ENCODE results near the gene SEPTIN11. TPM values are rescaled to one million over a fixed set of nuclear protein-coding genes. Genes with fewer than 3 reads are reported as not detected.

SEPTIN11 gene
- total and polyA plus RNA-seq, 2 of the 4 experiments (the other 2 are of a cell fraction) = 267 to 573 TPM

- Histone ChIP-seq H3K27me3 (ENCODE audit: control insufficient read depth, insufficient read depth, low read length) (no peaks in the 10 kb centered on the region), H3K27ac (ENCODE audit: insufficient read depth, low read length) (0 out of 2 replicates have a peak overlapping the region, but pooled peaks have one; percentile 10), H3K9me3 (ENCODE audit: control insufficient read depth, insufficient read depth, low read length) (no peaks in the 10 kb centered on the region), H2BK15ac (ENCODE audit: low read depth, low read length) (no peak overlapping the region; the same call in 2 of the 3 replicates), H3K4me3 (ENCODE audit: insufficient read depth, low read depth, low read length) (peak overlapping the region; percentile 22), H4K91ac (ENCODE audit: insufficient read depth, low read depth, low read length) (no peak overlapping the region), H4K5ac (ENCODE audit: low read depth, low read length) (no peak overlapping the region), H4K8ac (ENCODE audit: low read depth in 2 of 2, low read length in 2 of 2) (peak overlapping the region in 1 of 2 experiments; percentile 56; a peak in 1 of 4 replicates), H3K79me1 (ENCODE audit: low read depth in 1 of 2, low read length in 2 of 2) (peaks cover 5 to 50% of the 10 kb centered on the region in 2 experiments; a peak in 3 of 4 replicates), H2BK120ac (ENCODE audit: low read depth, low read length) (0 out of 2 replicates have a peak overlapping the region, but pooled peaks have one; percentile 20), H3K4me2 (ENCODE audit: low read depth, low read length) (peak overlapping the region; percentile 92), H3K14ac (replicated peaks; ENCODE audit: low read depth, low read length) (peak overlapping the region; percentile 79), H3K4ac (ENCODE audit: low read depth, low read length) (peak overlapping the region; percentile 67; the same call in 1 of the 2 replicates), H3K23ac (ENCODE audit: low read depth, low read length) (peak overlapping the region; percentile 71; the same call in 1 of the 2 replicates), H3K4me1 (ENCODE audit: control insufficient read depth, insufficient read depth, low read length) (peaks cover 2% of the 10 kb centered on the region), H3K9me1 (ENCODE audit: insufficient read depth, low read length) (peaks cover 3% of the 10 kb centered on the region; the same call in 1 of the 2 replicates), H3K9ac (ENCODE audit: low read depth, low read length) (peak overlapping the region; percentile 27; the same call in 1 of the 2 replicates), H2AK5ac (ENCODE audit: low read depth, low read length) (peak overlapping the region; percentile 89; the same call in 1 of the 2 replicates), H2BK5ac (ENCODE audit: low read depth, low read length, poor library complexity, severe bottlenecking) (peak overlapping the region; percentile 6), H2AFZ (replicated peaks; ENCODE audit: low read length, poor library complexity) (no peak overlapping the region), H2AK9ac (replicated peaks; ENCODE audit: low read depth, low read length, poor library complexity) (no peak overlapping the region), H3K36me3 (ENCODE audit: control insufficient read depth, insufficient read depth, low read length) (no peaks in the 10 kb centered on the region; the same call in 1 of the 2 replicates), H2BK20ac (ENCODE audit: low read depth, low read length) (no peak overlapping the region), H3K56ac (ENCODE audit: extremely low read depth, insufficient read depth, low read length) (no peak overlapping the region), H4K20me1 (ENCODE audit: insufficient read depth, low read length) (peaks cover 24% of the 10 kb centered on the region; the same call in 1 of the 2 replicates), H3K18ac (ENCODE audit: low read depth, low read length) (0 out of 2 replicates have a peak overlapping the region, but pooled peaks have one; percentile 4)
- DNase-seq (no peak), ATAC-seq (ENCODE audit: low read depth) (no peak)
- in situ Hi-C loops (cut with MboI; ENCODE audit: low sequenced_read_pairs) (loop anchor here (10.0 kb wide), 2 partner anchors 163 to 433 kb away; no protein-coding TSS in a partner anchor), intact Hi-C loops (cut with micrococcal nuclease) (loop anchor here (5.0 to 10.0 kb wide), 2 partner anchors 255 to 323 kb away; no protein-coding TSS in a partner anchor), dilution Hi-C loops (cut with HindIII; ENCODE audit: low sequenced_read_pairs, unreplicated experiment) (no loop called here)
- CTCF ChIA-PET = interaction anchor here (0.6 kb wide), 1 partner anchor 190 kb away, joined by 4 read pairs; no protein-coding TSS in a partner anchor
- POLR2A ChIA-PET (ENCODE audit: unreplicated experiment) = interaction anchor here (0.7 to 1.5 kb wide), 2 partner anchors 20 to 166 kb away, joined by 3 to 4 read pairs; no protein-coding TSS in a partner anchor
- no TSS peak for BruUV-seq (replicated peaks)
- 20% methylated on average over 1 of the region's 2 CpGs; no CpG with 5 or more reads in 1 of the 2 experiments for WGBS, 2 experiments (ENCODE audit: extremely low coverage in 2 of 2, insufficient read length in 1 of 2)
- TF ChIP-seq CHD1 (IDR thresholded peaks at IDR 0.05; ENCODE audit: low read depth, low read length) (no peak), CEBPB (IDR thresholded peaks at IDR 0.05; ENCODE audit: low read depth, low read length) (no peak), RCOR1 (IDR thresholded peaks at IDR 0.05; ENCODE audit: insufficient replicate concordance, low read length) (no peak), MXI1 (IDR thresholded peaks at IDR 0.05; ENCODE audit: borderline replicate concordance, low read depth, low read length) (no peak), BHLHE40 (IDR thresholded peaks at IDR 0.05; ENCODE audit: low read depth, low read length) (no peak), RFX5 (IDR thresholded peaks at IDR 0.05; ENCODE audit: low read depth, low read length) (no peak), SMC3 (IDR thresholded peaks at IDR 0.05; ENCODE audit: low read depth, low read length) (no peak), RAD21 (IDR thresholded peaks at IDR 0.05; ENCODE audit: low read length) (no peak), NFE2L2 (IDR thresholded peaks at IDR 0.05; ENCODE audit: low read depth, low read length) (no peak), CTCF (conservative IDR thresholded peaks at IDR 0.05; ENCODE audit: low read depth, low read length) (no peak), FOS (IDR thresholded peaks at IDR 0.05; ENCODE audit: low read depth, low read length) (no peak), MAFK (IDR thresholded peaks at IDR 0.05; ENCODE audit: low read depth, low read length) (no peak)
- TF ChIP-seq, protein P1, sequence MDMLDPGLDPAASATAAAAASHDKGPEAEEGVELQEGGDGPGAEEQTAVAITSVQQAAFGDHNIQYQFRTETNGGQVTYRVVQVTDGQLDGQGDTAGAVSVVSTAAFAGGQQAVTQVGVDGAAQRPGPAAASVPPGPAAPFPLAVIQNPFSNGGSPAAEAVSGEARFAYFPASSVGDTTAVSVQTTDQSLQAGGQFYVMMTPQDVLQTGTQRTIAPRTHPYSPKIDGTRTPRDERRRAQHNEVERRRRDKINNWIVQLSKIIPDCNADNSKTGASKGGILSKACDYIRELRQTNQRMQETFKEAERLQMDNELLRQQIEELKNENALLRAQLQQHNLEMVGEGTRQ (IDR thresholded peaks at IDR 0.05; ENCODE audit: low read depth, low read length) = no peak
- TF ChIP-seq, protein P2, sequence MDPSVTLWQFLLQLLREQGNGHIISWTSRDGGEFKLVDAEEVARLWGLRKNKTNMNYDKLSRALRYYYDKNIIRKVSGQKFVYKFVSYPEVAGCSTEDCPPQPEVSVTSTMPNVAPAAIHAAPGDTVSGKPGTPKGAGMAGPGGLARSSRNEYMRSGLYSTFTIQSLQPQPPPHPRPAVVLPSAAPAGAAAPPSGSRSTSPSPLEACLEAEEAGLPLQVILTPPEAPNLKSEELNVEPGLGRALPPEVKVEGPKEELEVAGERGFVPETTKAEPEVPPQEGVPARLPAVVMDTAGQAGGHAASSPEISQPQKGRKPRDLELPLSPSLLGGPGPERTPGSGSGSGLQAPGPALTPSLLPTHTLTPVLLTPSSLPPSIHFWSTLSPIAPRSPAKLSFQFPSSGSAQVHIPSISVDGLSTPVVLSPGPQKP (IDR thresholded peaks at IDR 0.05; ENCODE audit: borderline replicate concordance, low read depth, low read length) = no peak
Measured at GRCh38 chr4:76947369-76947768, 2.2 kb upstream of the SEPTIN11 start.

Data from IMR-90 (cell line).